Measurements from ENCODE around the gene MAML3. TPM values are rescaled to one million over a fixed set of nuclear protein-coding genes. Genes with fewer than 3 reads are reported as not detected.

The MAML3 gene
- total RNA-seq, 1 donor from 2014 or later, result 8.1 TPM

DNA sequence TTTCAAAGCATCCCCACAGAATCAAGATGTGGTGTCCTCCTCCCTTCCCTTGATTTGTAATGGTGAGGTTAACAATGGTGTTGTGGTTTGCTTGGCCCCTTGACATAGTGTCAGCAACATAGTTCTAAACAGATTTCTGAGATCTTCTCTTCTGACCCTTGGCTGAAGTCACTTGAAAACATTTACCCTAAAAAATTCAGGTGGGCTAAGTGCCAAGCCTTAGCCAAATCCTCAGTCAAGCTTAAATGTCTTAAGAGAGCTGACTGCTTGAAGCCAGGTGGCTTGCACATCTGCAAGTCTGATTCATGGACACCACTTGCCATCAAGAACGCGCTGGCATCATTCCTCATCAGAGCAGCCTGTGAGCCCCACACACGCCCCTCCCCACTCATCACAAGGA, 315.2 kb downstream of the MAML3 start:
- H3K36me3 Mint-ChIP-seq (ENCODE audit: low read depth, unreplicated experiment), result no peaks in the 10 kb centered on the region
- H3K9me3 Mint-ChIP-seq (ENCODE audit: unreplicated experiment), result no peaks in the 10 kb centered on the region
- DNase-seq (ENCODE audit: low read depth), result no peak
- no peak for TF ChIP-seq EZH2 (IDR thresholded peaks at IDR 0.05; ENCODE audit: insufficient read depth, low read length)
- TF ChIP-seq CTCF (IDR thresholded peaks at IDR 0.05; ENCODE audit: insufficient read depth, low read depth, low read length), result no peak
- no peaks in the 10 kb centered on the region for H3K4me1 ChIP-seq (ENCODE audit: insufficient read depth, low read length)
- H3K79me2 ChIP-seq (ENCODE audit: insufficient read depth, low read length), result no peaks in the 10 kb centered on the region
- no peak overlapping the region for H3K27ac Mint-ChIP-seq (ENCODE audit: unreplicated experiment)
- H4K20me1 ChIP-seq (ENCODE audit: insufficient read depth, low read length), result no peaks in the 10 kb centered on the region
- no peak for FAIRE-seq
- H3K27ac ChIP-seq (ENCODE audit: low read depth, low read length), result no peak overlapping the region
- no peak overlapping the region for H3K4me3 Mint-ChIP-seq (ENCODE audit: unreplicated experiment)
- no peak overlapping the region for H3K4me2 ChIP-seq (ENCODE audit: low read length)
- no peaks in the 10 kb centered on the region for H3K27me3 Mint-ChIP-seq (ENCODE audit: low read depth, unreplicated experiment)
- H3K27me3 ChIP-seq (ENCODE audit: insufficient read depth, low read length), result no peaks in the 10 kb centered on the region
- no peaks in the 10 kb centered on the region for H3K36me3 ChIP-seq (ENCODE audit: insufficient read depth, low read length)
- no peak overlapping the region for H3K9ac ChIP-seq (ENCODE audit: low read length)
- H3K4me3 ChIP-seq (ENCODE audit: insufficient read depth, low read depth, low read length), result no peak overlapping the region
- H2AFZ ChIP-seq (ENCODE audit: low read depth, low read length), result no peak overlapping the region
- H3K9me3 ChIP-seq (ENCODE audit: insufficient read depth, low read depth, low read length), result no peaks in the 10 kb centered on the region
- peaks cover 8% of the 10 kb centered on the region for H3K4me1 Mint-ChIP-seq (ENCODE audit: low read depth, unreplicated experiment)

DNA sequence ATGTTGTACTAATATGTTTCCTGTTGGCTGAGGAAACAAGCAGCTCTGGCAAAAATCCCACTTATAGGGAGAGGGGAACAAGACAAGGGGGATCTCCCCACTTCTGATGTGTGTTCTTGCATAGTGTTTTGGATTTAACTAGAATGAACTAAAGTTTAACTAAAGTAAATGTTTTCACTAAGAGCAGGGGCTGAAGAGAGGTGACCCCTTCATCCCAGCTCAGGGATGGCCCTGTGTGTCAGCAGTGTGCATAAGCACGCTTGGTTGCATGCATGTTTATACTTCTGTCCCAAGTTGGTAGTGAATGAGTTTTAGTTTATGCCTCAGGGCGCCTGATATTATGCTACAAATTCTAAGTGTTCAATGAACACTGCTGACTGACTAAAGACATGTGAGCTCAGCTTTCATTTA, 319.0 kb downstream of the MAML3 start:
- no peaks in the 10 kb centered on the region for H4K20me1 ChIP-seq (ENCODE audit: insufficient read depth, low read length)
- Mint-ChIP-seq H3K4me3 (ENCODE audit: unreplicated experiment) (no peak overlapping the region), H3K27ac (ENCODE audit: unreplicated experiment) (no peak overlapping the region), H3K27me3 (ENCODE audit: low read depth, unreplicated experiment) (no peaks in the 10 kb centered on the region), H3K4me1 (ENCODE audit: low read depth, unreplicated experiment) (peaks cover 11% of the 10 kb centered on the region), H3K36me3 (ENCODE audit: low read depth, unreplicated experiment) (peaks cover 5% of the 10 kb centered on the region), H3K9me3 (ENCODE audit: unreplicated experiment) (peaks cover 3% of the 10 kb centered on the region)
- TF ChIP-seq EZH2 (IDR thresholded peaks at IDR 0.05; ENCODE audit: insufficient read depth, low read length) (no peak), CTCF (IDR thresholded peaks at IDR 0.05; ENCODE audit: insufficient read depth, low read depth, low read length) (no peak)
- no peak overlapping the region for H3K27ac ChIP-seq (ENCODE audit: low read depth, low read length)
- no peaks in the 10 kb centered on the region for H3K36me3 ChIP-seq (ENCODE audit: insufficient read depth, low read length)
- FAIRE-seq (no peak), DNase-seq (ENCODE audit: low read depth) (no peak)
- H3K4me1 ChIP-seq (ENCODE audit: insufficient read depth, low read length), result no peaks in the 10 kb centered on the region
- H3K4me2 ChIP-seq (ENCODE audit: low read length), result no peak overlapping the region
- no peak overlapping the region for H3K9ac ChIP-seq (ENCODE audit: low read length)
- no peak overlapping the region for H2AFZ ChIP-seq (ENCODE audit: low read depth, low read length)
- H3K27me3 ChIP-seq (ENCODE audit: insufficient read depth, low read length), result no peaks in the 10 kb centered on the region
- H3K79me2 ChIP-seq (ENCODE audit: insufficient read depth, low read length), result no peaks in the 10 kb centered on the region
- no peaks in the 10 kb centered on the region for H3K9me3 ChIP-seq (ENCODE audit: insufficient read depth, low read depth, low read length)
- H3K4me3 ChIP-seq (ENCODE audit: insufficient read depth, low read depth, low read length), result no peak overlapping the region

DNA sequence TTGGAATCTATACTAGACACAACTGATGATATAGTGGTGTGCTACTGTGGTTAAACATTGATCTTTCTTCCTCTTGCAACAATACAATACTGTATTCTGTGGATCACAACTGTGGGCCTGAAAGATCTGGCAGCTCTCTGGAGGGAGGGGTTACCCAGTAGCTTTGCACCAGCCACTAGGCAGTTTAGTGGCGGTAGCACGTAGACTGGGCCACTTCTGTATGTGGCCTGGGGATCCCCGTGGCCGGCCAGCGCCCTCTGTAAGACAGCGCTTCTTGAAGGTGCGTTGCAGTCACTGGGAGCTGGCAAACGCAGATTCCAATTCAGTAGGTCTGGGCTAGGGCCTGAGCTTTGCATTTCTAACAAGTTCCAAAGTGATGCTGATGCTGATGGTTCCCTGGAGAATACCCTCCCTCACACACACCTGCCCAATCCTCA, 319.7 kb downstream of the MAML3 start:
- H3K27me3 ChIP-seq (ENCODE audit: insufficient read depth, low read length), result no peaks in the 10 kb centered on the region
- H3K79me2 ChIP-seq (ENCODE audit: insufficient read depth, low read length), result no peaks in the 10 kb centered on the region
- H3K9me3 ChIP-seq (ENCODE audit: insufficient read depth, low read depth, low read length), result no peaks in the 10 kb centered on the region
- Mint-ChIP-seq H3K27me3 (ENCODE audit: low read depth, unreplicated experiment) (no peaks in the 10 kb centered on the region), H3K4me1 (ENCODE audit: low read depth, unreplicated experiment) (peaks cover 11% of the 10 kb centered on the region), H3K9me3 (ENCODE audit: unreplicated experiment) (peaks cover 5% of the 10 kb centered on the region), H3K4me3 (ENCODE audit: unreplicated experiment) (no peak overlapping the region), H3K36me3 (ENCODE audit: low read depth, unreplicated experiment) (peaks cover 5% of the 10 kb centered on the region), H3K27ac (ENCODE audit: unreplicated experiment) (no peak overlapping the region)
- H3K4me1 ChIP-seq (ENCODE audit: insufficient read depth, low read length), result no peaks in the 10 kb centered on the region
- H4K20me1 ChIP-seq (ENCODE audit: insufficient read depth, low read length), result no peaks in the 10 kb centered on the region
- FAIRE-seq (no peak), DNase-seq (ENCODE audit: low read depth) (no peak)
- H3K36me3 ChIP-seq (ENCODE audit: insufficient read depth, low read length), result no peaks in the 10 kb centered on the region
- no peak overlapping the region for H3K4me3 ChIP-seq (ENCODE audit: insufficient read depth, low read depth, low read length)
- TF ChIP-seq CTCF (IDR thresholded peaks at IDR 0.05; ENCODE audit: insufficient read depth, low read depth, low read length) (no peak), EZH2 (IDR thresholded peaks at IDR 0.05; ENCODE audit: insufficient read depth, low read length) (no peak)
- no peak overlapping the region for H3K9ac ChIP-seq (ENCODE audit: low read length)
- H2AFZ ChIP-seq (ENCODE audit: low read depth, low read length), result no peak overlapping the region
- H3K4me2 ChIP-seq (ENCODE audit: low read length), result no peak overlapping the region
- no peak overlapping the region for H3K27ac ChIP-seq (ENCODE audit: low read depth, low read length)

Data from astrocyte (in vitro differentiated cells and primary cell).